ENCODE measurements around the gene CLTCL1.

DNA sequence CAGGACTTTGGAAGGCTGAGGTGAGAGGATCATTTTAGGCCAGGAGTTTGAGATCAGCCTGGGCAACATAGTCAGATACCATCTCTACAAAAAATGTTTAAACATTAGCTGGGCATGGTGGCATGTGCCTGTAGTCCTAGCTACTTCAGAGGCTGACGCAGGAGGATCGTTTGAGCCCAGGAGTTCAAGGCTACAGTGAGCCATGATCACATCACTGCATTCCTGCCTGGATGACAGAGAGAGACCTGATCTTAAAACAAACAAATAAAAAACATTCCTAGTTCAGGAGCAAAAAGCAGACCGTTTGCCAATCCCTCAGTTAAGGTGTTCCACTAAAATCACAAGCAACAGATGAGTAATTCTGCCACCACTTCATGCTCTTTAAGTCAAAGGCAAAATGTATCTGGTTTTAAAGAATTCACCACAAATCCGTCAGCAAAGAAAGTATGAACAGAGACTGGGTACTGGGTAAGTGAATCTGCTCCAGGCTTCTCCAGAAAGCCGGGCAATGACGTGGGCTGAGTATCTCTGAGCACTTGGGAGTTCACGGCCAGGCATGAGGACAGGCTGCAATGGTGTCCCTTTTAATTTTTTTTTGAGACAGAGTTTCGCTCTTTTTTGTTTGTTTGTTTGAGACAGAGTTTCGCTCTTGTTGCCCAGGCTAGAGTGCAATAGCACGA, 19.5 kb downstream of the CLTCL1 start:
- TF ChIP-seq, protein P1, sequence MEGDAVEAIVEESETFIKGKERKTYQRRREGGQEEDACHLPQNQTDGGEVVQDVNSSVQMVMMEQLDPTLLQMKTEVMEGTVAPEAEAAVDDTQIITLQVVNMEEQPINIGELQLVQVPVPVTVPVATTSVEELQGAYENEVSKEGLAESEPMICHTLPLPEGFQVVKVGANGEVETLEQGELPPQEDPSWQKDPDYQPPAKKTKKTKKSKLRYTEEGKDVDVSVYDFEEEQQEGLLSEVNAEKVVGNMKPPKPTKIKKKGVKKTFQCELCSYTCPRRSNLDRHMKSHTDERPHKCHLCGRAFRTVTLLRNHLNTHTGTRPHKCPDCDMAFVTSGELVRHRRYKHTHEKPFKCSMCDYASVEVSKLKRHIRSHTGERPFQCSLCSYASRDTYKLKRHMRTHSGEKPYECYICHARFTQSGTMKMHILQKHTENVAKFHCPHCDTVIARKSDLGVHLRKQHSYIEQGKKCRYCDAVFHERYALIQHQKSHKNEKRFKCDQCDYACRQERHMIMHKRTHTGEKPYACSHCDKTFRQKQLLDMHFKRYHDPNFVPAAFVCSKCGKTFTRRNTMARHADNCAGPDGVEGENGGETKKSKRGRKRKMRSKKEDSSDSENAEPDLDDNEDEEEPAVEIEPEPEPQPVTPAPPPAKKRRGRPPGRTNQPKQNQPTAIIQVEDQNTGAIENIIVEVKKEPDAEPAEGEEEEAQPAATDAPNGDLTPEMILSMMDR (IDR thresholded peaks at IDR 0.05) = no peak
- TF ChIP-seq POLR2A (IDR thresholded peaks at IDR 0.05) = no peak
